HepG2 (cell line): Measurements from ENCODE around the gene DDX28. TPM values are rescaled to one million over a fixed set of nuclear protein-coding genes. Genes with fewer than 3 reads are reported as not detected.

Source experiments
- CREB3 ChIP-seq: sonication (generic); formaldehyde crosslinking; IDR thresholded peaks from 2 replicates; pipeline ENCODE4 v1.5.0; 2020; ENCODE audit warnings: missing genetic modification reagents
- ESRRA ChIP-seq: sonication (generic); formaldehyde crosslinking; IDR thresholded peaks from 2 replicates; pipeline ENCODE4 v1.5.1; 2020; ENCODE audit warnings: mild to moderate bottlenecking, low read depth, missing genetic modification reagents
- IKZF4 ChIP-seq: sonication (generic); formaldehyde crosslinking; IDR thresholded peaks from 2 replicates; pipeline ENCODE4 v1.5.1; 2020; ENCODE audit warnings: borderline replicate concordance, mild to moderate bottlenecking, low read depth, missing genetic modification reagents; ENCODE audit errors: not compliant biosample characterization
- KAT8 ChIP-seq: IDR thresholded peaks from 2 replicates; pipeline ENCODE4 v1.6.1; 2016; ENCODE audit warnings: missing genetic modification reagents, missing compliant biosample characterization
- MED1 ChIP-seq: sonication (generic); formaldehyde crosslinking; IDR thresholded peaks from 2 replicates; pipeline ENCODE4 v1.4.0; 2020; ENCODE audit warnings: missing genetic modification reagents
- NCOR1 ChIP-seq: fragments of 200-600 bp; sonication (generic); IDR thresholded peaks from 2 replicates; pipeline ENCODE4 v1.7.0; 2017; ENCODE audit warnings: antibody characterized with exemption, low read length, borderline replicate concordance
- PITX1 ChIP-seq: sonication (generic); formaldehyde crosslinking; IDR thresholded peaks from 2 replicates; pipeline ENCODE4 v1.5.1; 2020; ENCODE audit warnings: mild to moderate bottlenecking, missing genetic modification reagents
- PRDM15 ChIP-seq: sonication (generic); formaldehyde crosslinking; IDR thresholded peaks from 2 replicates; pipeline ENCODE4 v1.4.0; 2020; ENCODE audit warnings: missing genetic modification reagents
- SIN3A ChIP-seq: IDR thresholded peaks from 2 replicates; pipeline ENCODE4 v1.6.1; 2011; ENCODE audit warnings: low read depth, mild to moderate bottlenecking, control low read depth, low read length, borderline replicate concordance
- TFAP4 ChIP-seq: sonication (generic); IDR thresholded peaks from 2 replicates; pipeline ENCODE4 v1.6.1; 2016; ENCODE audit warnings: low read depth, borderline replicate concordance
- THRA ChIP-seq: sonication (generic); formaldehyde crosslinking; IDR thresholded peaks from 2 replicates; pipeline ENCODE4 v1.4.0; 2020; ENCODE audit warnings: missing genetic modification reagents, borderline replicate concordance
- XBP1 ChIP-seq: sonication (generic); formaldehyde crosslinking; IDR thresholded peaks from 2 replicates; pipeline ENCODE4 v1.5.0; 2020; ENCODE audit warnings: missing genetic modification reagents
- ZBTB43 ChIP-seq: sonication (generic); formaldehyde crosslinking; conservative IDR thresholded peaks from 2 replicates; pipeline ENCODE4 v1.4.0; 2020; ENCODE audit warnings: missing genetic modification reagents
- ZEB1 ChIP-seq: IDR thresholded peaks from 2 replicates; pipeline ENCODE4 v1.6.1; 2012; ENCODE audit warnings: mild to moderate bottlenecking, low read depth, inconsistent platforms; ENCODE audit not compliant: insufficient replicate concordance
- ZFX ChIP-seq: sonication (generic); formaldehyde crosslinking; IDR thresholded peaks from 2 replicates; pipeline ENCODE4 v1.4.0; 2020; ENCODE audit warnings: mild to moderate bottlenecking, low read depth, missing genetic modification reagents, moderate library complexity
- ZMAT3 ChIP-seq: sonication (generic); formaldehyde crosslinking; conservative IDR thresholded peaks from 2 replicates; pipeline ENCODE4 v1.7.0; 2021; ENCODE audit warnings: missing genetic modification reagents
- ZNF143 ChIP-seq: sonication (generic); formaldehyde crosslinking; IDR thresholded peaks from 2 replicates; pipeline ENCODE4 v1.4.0; 2020; ENCODE audit warnings: missing genetic modification reagents
- ZNF205 ChIP-seq: IDR thresholded peaks from 2 replicates; pipeline ENCODE4 v1.6.1; 2018; ENCODE audit warnings: missing biosample characterization, missing genetic modification reagents
- ZNF263 ChIP-seq: sonication (generic); formaldehyde crosslinking; IDR thresholded peaks from 2 replicates; pipeline ENCODE4 v1.4.0; 2020; ENCODE audit warnings: missing genetic modification reagents
- ZNF75D ChIP-seq: sonication (generic); formaldehyde crosslinking; IDR thresholded peaks from 2 replicates; pipeline ENCODE4 v1.8.1; 2023; ENCODE audit warnings: missing genetic modification reagents, mild to moderate bottlenecking, borderline replicate concordance
- ZNF777 ChIP-seq: sonication (generic); formaldehyde crosslinking; IDR thresholded peaks from 2 replicates; pipeline ENCODE4 v1.4.0; 2020; ENCODE audit warnings: missing genetic modification reagents
- ZNF891 ChIP-seq: sonication (generic); formaldehyde crosslinking; IDR thresholded peaks from 2 replicates; pipeline ENCODE4 v1.5.0; 2020; ENCODE audit warnings: mild to moderate bottlenecking, missing genetic modification reagents
- polyA plus RNA-seq, 8 experiments: library from polyadenylated mRNA; depleted of rRNA in 3 of 8; stranded (reverse) in 7 of 8; unstranded in 1 of 8; fragments of >200 nt; fragmentation: Illumina TruSeq in 4 of 8; extraction: Trizol in 4 of 8; gene quantifications; 2 replicates each; pipeline versions ENCODE4 v1.2.1 to v1.2.3, GENCODE V29; 2011 to 2016; ENCODE audit warnings: low read depth in 4 of 8, missing spikeins in 1 of 8, mixed read lengths in 1 of 8; ENCODE audit not compliant: insufficient read depth in 1 of 8
- total RNA-seq, 5 experiments: library from RNA; depleted of rRNA; stranded (reverse); fragments of >200 nt; fragmentation: Illumina TruSeq; extraction: Trizol; gene quantifications; 2 replicates each; pipeline ENCODE4 v1.2.3, GENCODE V29; 2016; ENCODE audit warnings: low read depth in 1 of 5

Gene DDX28
- total and polyA plus RNA-seq, 2 of the 13 experiments (the other 11 are each of a cell fraction or from before 2014, with no cell fraction given): 14.1 to 16.4 TPM

- no peak for TF ChIP-seq XBP1 (CRISPR knock-in tag)
- TF ChIP-seq THRA (CRISPR knock-in tag): no peak
- peak; percentile 70; the same call in 1 of the 2 replicates for TF ChIP-seq TFAP4
- TF ChIP-seq ESRRA (CRISPR knock-in tag): no peak
- TF ChIP-seq NCOR1: no peak
- no peak for TF ChIP-seq ZNF205 (CRISPR knock-in tag)
- TF ChIP-seq ZNF75D (CRISPR knock-in tag): no peak
- TF ChIP-seq PRDM15 (CRISPR knock-in tag): no peak
- TF ChIP-seq IKZF4 (CRISPR knock-in tag): no peak
- peak; percentile 34; the same call in 1 of the 2 replicates for TF ChIP-seq ZNF891
- no peak for TF ChIP-seq MED1 (CRISPR knock-in tag)
- TF ChIP-seq CREB3 (CRISPR knock-in tag): no peak
- TF ChIP-seq PITX1 (CRISPR knock-in tag): no peak
- TF ChIP-seq KAT8 (CRISPR knock-in tag): peak; percentile 54; the same call in 1 of the 2 replicates
- TF ChIP-seq ZFX (CRISPR knock-in tag): no peak
- 0 out of 2 replicates have a peak, but pooled peaks have one; percentile 44 for TF ChIP-seq ZMAT3 (CRISPR knock-in tag)
- no peak for TF ChIP-seq ZEB1
- no peak for TF ChIP-seq ZBTB43
- TF ChIP-seq ZNF143 (CRISPR knock-in tag): no peak
- no peak; the same call in 1 of the 2 replicates for TF ChIP-seq SIN3A
- TF ChIP-seq ZNF263: peak; percentile 58; the same call in 1 of the 2 replicates
- TF ChIP-seq ZNF777: no peak
These were observed 35.4 kb downstream of the DDX28 start (continued) for GRCh38 chr16:67987460-67988160.
